ENCODE results near the gene PLEK. TPM values are rescaled to one million over a fixed set of nuclear protein-coding genes. Genes with fewer than 3 reads are reported as not detected.

Gene PLEK
- total RNA-seq, 4 donors from 2014 or later: 1.3 to 3.0 (median 2.2) TPM

DNA sequence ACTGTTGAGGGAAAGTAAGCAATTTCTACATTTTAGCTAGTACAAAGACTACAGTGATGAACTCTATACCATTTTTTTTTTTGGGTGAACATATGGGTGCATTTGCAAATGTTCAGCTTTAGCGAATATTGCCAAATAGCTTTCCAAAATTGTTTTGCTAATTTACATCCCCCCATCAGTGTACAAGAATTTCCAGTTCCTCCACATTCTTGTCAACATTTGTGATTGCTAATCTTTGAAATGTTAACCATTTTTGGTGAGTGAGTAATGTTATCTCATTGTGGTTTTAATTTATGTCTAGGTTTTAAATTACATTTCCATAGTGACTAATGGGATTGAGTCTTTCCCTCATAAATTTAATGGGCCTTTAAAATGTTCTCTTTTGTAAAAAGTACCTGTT is 28.9 kb upstream of the PLEK start:
- intact Hi-C loops (cut with DNase I; ENCODE audit: low total_unique reads): no loop called here
- WGBS, 2 donors: 34 to 56% methylated on average over 1 of the region's 1 CpG
- TF ChIP-seq, protein P1, sequence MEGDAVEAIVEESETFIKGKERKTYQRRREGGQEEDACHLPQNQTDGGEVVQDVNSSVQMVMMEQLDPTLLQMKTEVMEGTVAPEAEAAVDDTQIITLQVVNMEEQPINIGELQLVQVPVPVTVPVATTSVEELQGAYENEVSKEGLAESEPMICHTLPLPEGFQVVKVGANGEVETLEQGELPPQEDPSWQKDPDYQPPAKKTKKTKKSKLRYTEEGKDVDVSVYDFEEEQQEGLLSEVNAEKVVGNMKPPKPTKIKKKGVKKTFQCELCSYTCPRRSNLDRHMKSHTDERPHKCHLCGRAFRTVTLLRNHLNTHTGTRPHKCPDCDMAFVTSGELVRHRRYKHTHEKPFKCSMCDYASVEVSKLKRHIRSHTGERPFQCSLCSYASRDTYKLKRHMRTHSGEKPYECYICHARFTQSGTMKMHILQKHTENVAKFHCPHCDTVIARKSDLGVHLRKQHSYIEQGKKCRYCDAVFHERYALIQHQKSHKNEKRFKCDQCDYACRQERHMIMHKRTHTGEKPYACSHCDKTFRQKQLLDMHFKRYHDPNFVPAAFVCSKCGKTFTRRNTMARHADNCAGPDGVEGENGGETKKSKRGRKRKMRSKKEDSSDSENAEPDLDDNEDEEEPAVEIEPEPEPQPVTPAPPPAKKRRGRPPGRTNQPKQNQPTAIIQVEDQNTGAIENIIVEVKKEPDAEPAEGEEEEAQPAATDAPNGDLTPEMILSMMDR (IDR thresholded peaks at IDR 0.05): no peak
- TF ChIP-seq POLR2A (IDR thresholded peaks at IDR 0.05): no peak
- DNase-seq (ENCODE audit: low spot score in 2 of 2): no peak
- H3K4me3 ChIP-seq (ENCODE audit: low read depth, poor library complexity, severe bottlenecking): no peak overlapping the region

DNA sequence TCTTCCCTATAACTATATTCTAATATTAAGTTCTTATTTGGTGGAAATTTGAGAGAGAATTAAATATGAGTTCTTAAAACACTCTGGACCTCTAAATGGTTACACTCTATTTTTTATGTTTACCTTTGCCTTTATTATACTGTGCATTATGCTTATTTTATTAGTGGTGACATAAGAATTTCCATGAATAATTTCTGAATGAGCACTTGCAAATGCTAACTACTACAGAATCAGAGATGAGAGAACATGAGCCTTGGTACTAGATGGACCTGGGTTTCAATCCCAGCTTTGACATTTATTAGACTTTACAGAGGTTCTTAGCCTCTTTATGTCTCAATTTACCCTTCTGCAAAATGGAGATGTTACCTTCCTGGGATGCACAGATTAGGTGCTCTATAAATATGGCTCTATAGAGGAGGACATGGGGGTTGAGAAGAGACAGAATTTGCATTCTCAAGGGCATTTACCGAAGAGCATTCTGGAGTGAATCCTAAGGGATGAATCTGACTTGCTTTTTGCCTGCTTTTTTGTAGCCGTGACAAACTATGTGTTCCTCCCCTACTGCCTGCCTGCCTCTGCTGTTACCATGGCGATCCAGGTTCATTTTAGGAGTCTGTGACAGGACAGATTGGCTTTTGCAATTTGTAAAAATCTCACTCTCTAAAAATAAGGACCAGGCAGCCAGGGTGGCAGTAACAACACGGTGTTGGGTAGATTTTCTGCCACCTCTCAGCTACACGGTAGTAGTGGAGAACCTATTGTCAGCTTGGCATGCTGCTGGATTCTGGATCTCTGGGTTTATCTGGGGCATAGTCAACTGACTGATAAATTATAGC is 24.6 kb upstream of the PLEK start:
- intact Hi-C loops (cut with DNase I; ENCODE audit: low total_unique reads): no loop called here
- WGBS, 2 donors: 57 to 59% methylated on average over 5 of the region's 5 CpGs
- no peak for TF ChIP-seq POLR2A (IDR thresholded peaks at IDR 0.05)
- TF ChIP-seq, protein P1 (IDR thresholded peaks at IDR 0.05): no peak
- no peak for DNase-seq (ENCODE audit: low spot score in 2 of 2)
- H3K4me3 ChIP-seq (ENCODE audit: low read depth, poor library complexity, severe bottlenecking): no peak overlapping the region

DNA sequence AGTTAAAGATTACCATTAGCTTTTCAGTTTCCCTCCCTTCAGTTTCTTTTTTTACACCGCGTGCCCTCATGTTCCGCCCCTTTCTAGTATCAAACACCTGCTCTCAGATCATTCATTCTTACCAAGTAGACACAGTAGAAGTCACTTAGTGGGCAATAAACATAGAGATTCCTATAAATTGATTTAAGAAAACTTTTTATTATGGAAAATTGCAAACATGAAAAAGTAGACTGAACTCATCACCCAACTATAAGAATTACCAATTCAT is 24.1 kb upstream of the PLEK start:
- no peak overlapping the region for H3K4me3 ChIP-seq (ENCODE audit: low read depth, poor library complexity, severe bottlenecking)
- DNase-seq (ENCODE audit: low spot score in 2 of 2): no peak
- 84 to 91% methylated on average over 3 of the region's 3 CpGs for WGBS, 2 donors
- TF ChIP-seq POLR2A (IDR thresholded peaks at IDR 0.05): no peak
- TF ChIP-seq, protein P1 (IDR thresholded peaks at IDR 0.05): no peak
- intact Hi-C loops (cut with DNase I; ENCODE audit: low total_unique reads): no loop called here

DNA sequence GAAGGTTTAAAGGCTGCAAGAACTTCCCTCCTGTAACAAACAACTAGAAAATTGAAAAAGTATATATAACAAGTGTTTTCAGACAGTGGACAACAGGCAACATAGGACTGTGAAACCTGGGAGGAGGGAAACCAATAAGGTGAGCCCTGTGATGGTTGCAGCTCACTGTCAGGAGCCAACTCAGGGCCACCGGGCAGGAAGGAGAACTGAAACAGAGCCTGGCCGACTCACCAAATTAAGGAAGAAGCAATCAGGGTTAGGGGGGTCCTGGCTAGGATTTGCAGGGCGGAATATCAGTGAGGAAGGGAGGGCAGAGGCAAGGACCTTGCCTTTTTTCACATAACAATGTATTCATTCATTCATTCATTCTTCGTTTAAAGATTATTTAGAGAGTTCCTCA is 23.5 kb upstream of the PLEK start:
- intact Hi-C loops (cut with DNase I; ENCODE audit: low total_unique reads): no loop called here
- 72 to 77% methylated on average over 4 of the region's 4 CpGs for WGBS, 2 donors
- H3K4me3 ChIP-seq (ENCODE audit: low read depth, poor library complexity, severe bottlenecking): no peak overlapping the region
- no peak for DNase-seq (ENCODE audit: low spot score in 2 of 2)
- no peak for TF ChIP-seq POLR2A (IDR thresholded peaks at IDR 0.05)
- TF ChIP-seq, protein P1 (IDR thresholded peaks at IDR 0.05): no peak

DNA sequence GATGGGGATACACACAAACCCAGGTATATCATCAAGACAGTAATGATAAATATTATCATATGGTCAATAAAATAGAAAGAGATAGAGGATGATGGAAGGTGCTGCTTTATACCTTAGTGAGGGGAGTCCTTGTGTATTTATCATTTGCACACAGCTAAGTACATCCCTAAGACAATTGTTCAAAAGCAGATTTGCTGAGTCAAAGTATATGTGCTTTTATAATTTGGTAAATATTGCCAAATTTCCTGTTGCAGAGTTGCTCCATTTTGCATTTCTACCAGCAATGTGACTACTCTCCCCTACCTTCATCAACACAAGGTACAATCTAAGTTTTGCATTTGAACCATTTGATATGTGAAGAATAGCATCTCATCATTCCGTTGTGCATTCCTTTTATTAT is 22.6 kb upstream of the PLEK start:
- no peak for DNase-seq (ENCODE audit: low spot score in 2 of 2)
- no peak overlapping the region for H3K4me3 ChIP-seq (ENCODE audit: low read depth, poor library complexity, severe bottlenecking)
- 85 to 88% methylated on average over 1 of the region's 1 CpG for WGBS, 2 donors
- no peak for TF ChIP-seq POLR2A (IDR thresholded peaks at IDR 0.05)
- TF ChIP-seq, protein P1 (IDR thresholded peaks at IDR 0.05): no peak
- intact Hi-C loops (cut with DNase I; ENCODE audit: low total_unique reads): no loop called here

DNA sequence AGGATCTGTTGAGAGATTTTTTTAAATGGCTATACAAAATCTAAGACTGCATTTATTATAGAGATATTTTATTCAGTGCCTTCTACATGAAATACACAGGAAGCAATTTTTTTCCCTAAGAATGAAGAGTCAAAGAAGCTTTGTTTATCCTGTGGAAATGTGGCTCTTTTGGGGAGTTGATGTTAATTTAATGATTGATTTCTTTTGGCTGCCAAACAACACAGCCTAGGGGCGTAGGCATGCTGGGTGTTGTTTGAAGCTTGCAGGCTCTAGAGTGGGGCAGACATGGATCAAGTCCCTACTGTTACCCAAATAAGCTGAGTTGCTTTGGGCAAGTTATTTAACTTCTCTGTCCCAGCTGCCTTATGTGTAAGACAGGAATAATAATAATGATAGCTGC is 21.1 kb upstream of the PLEK start:
- no peak for DNase-seq (ENCODE audit: low spot score in 2 of 2)
- intact Hi-C loops (cut with DNase I; ENCODE audit: low total_unique reads): no loop called here
- WGBS, 2 donors: 38 to 48% methylated on average over 1 of the region's 1 CpG
- TF ChIP-seq, protein P1 (IDR thresholded peaks at IDR 0.05): no peak
- TF ChIP-seq POLR2A (IDR thresholded peaks at IDR 0.05): no peak
- H3K4me3 ChIP-seq (ENCODE audit: low read depth, poor library complexity, severe bottlenecking): no peak overlapping the region
